ENCODE results near the gene ZCCHC2.

ZCCHC2 gene

DNA sequence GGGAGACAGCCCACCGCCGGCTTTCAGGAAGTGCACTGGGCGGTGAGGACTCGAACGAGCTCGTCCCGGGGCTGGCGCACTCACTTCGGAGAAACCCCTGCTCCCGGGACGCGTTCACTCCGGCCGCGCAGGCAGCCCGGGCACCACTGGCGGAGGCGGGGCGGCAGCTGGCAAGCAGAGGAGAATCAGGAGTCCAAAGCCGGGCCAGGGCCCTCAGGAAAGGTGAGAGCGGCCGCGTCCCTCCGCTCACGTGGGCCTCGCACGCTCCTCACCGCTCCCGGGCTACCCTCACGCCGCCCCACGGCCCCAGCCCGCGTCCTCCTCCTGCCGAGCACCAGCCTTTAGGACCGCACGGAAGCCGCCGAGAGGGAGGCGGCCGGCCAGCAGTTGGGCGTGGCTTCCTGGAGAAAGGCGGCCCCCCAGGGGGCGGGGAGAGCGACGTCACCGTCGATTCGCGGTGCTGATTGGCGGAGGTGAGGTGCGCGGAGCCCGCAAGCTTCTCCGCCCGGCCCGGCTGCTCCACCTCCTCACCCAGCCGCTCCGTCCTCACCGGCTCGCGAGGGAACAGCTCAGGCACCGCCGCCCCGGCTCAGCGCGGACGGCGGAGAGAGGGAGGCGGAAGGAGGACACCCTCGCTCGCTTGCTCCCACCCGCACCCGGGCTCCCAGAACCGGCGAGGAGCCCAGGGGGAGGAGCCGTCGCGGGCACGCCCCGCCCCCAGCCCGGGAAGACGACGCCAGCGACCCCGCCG lies at the start of gene ZCCHC2:
TSS of gene ZCCHC2 (plus strand) at position 522 of the 751 bp plus-strand sequence. CDS start 400 bp downstream, outside the sequence.
- DNase-seq = peak; percentile 99

DNA sequence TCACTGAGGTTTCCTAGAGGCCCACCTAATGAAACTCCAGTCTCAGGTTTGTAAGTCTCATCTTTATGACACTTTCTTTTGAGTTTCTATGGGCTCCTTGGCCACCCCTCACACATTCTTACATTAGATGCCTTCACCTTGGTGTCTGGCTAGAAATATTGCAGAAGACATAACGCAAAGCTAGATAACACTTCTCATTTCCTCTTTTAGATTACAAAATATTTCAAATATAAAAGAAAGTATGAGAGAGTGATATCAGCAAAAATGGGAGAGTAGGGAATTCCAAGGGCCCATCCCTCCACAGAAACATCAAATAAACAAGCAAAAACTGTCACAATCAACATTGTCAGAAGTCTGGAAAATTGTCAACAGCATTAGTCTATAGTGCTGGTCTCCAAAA lies 43.3 kb upstream of the ZCCHC2 start:
- no peak for DNase-seq

DNA sequence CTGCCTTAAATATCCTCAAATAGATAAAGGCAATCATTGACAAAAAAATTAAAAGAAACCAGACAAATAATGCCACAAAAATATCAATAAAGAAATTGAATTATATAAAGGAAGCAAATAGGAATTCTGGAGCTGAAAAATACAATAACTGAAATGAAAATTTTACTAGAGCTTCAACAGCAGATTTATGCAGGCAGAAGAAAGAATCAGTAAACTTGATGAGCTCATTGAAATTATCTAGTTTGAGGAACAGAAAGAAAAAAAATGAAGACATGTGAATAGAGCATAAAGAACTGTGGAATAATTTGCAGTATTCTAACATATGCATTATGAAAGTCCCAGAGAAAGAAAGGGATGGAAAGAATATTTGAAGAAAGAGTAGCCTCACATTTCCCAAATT lies 41.9 kb upstream of the ZCCHC2 start:
- DNase-seq = no peak

DNA sequence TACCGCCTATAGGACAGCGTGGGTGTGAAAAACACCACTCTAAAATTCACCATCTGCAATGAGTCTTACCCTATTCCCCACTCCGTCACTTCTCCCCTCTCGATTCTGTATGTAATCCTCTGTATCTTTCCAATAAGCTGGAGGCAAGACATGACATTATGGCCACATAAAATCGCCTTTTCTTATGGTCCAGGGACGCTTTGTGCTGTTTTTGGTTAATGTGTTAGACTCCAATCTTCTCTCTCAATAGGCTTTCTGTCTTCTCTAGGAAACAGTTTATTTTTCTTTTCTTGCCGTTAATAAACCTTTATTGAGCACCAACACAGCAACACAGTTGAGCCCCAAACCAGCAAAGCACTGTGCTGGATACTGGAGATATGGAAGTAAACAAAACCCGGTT lies 37.9 kb upstream of the ZCCHC2 start:
- no peak for DNase-seq

DNA sequence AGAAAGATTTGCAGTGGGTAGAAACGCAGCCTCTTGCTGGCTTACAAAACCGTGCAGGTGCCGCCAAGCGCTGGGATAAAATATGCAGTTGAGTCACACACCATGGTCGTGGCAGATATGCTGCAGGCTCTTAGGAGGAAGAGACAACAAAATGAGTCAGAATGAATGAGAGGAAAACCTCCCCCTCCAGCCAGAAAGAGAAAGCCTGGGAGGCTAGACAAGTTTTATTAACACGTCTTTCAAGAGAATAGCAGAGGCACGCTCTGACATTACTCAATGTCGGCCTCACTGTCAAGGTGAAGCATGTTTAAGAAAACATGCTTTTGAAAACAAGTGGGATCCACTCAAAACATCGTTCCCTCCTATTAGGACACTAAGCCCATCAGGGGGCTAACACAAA lies 37.1 kb upstream of the ZCCHC2 start:
- DNase-seq = no peak

DNA sequence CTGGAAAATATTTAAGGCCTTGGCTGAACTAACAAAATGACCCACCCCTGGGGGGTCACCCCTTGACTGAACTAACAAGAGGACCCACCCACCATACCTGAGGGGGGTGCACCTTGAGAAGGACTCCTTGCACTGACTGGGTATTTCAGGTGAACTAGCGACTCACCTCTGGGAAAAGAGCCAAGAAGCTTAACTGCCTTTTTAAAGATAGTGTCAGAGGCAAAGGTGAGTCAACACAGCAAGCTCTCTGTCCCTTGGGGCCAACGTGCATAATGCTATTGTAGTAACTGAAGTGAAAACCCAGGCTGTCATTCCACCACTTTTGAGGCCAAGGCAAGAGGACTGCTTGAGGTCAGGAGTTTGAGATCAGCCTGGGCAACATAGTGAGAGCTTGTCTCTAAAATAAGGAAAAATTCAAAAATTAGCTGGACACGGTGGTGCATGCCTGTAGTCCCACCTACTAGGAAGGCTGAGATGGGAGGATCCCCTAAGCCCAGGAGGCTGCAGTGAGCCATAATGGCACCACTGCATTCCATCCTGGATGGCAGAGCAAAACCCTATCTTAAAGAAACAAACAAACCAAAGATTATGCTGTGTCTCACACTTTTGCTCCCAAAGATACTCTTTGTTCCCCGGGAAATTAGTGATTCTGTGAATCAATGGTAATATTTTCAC lies 36.4 kb upstream of the ZCCHC2 start:
- DNase-seq = no peak

DNA sequence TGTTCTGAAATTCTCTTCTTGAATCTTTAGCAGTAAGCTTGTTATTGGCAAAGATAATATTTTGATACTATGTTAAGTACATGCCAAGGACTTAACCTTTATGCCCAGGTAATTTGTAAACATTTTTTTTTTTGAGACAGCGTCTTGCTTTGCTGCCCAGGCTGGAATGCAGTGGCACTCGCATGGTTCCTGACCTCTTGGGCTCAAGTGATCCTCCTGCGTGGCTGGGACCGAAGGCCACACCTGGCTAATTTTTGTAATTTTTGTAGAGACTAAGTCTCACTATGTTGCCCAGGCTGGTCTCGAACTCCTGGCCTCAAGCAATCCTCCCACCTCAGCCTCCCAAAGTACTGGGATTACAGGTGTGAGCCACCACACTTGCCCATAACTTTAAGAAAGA lies 35.7 kb upstream of the ZCCHC2 start:
- no peak for DNase-seq

DNA sequence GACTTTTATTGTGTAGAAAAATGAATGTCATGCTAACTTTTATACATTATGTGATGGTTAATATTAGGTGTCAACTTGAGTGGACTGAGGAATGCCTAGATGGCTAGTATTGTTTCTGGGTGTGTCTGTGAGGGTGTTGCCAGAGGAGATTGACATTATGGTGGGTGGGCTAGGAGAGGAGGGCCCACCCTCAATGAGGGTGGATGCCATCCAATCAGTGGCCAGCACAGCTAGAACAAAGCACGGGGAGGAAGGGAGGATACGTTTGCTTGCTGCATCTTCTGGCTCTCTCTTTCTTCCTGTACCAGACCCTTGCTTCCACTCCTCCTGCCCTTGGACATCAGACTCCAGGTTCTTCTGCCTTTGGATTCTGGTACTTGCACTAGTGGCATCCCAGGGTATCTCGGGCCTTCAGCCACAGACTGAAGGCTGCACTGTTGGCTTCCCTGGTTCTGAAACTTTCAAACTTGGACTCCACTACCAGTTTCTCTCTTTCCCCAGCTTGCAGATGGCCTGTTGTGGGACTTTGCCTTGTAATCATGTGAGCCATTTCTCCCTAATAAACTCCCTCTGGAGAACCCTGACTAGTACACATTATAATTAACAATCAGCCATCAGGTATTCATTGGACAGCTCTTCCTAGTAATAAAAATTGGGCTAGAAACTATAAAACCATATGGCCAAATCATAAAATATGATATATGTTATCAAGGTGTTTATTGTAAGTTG lies 31.7 kb upstream of the ZCCHC2 start:
- DNase-seq = no peak

DNA sequence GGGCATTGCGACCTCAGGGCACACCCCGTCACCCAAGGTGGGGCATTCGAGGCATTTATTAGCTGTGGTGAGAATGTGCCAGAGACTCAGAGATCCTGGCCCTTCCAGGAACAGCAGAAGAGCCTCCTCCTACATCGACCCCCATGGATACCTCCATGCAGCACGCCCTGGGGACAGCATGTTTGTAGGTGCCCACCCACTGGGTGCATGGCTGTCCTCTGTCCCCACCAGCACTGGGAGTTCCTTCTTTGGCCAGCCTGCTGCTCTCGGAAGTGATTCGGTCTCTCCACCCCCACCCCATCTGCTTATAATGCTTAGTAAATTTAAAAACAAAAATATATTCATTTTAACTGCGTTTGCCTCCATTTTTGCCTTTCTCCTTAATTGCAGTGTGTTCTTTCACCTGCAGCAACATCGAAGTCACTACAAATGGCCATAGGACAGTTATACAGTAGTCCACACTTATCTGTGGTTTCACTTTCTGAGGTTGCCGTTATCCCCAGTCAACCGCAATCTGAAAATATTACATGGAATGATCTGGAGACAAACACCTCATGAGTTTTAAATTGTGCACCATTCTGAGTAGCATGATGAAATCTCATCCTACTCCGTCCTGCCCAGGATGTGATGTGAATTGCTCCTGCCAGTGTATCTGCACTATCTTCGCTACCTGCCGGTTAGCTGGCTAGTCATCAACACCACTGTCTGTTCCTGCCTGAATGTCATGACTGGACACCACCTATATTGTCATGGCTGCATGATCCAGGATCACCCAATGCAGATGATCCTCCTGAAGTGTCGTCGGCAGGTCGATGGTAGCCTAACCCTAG lies 29.6 kb upstream of the ZCCHC2 start:
- DNase-seq = no peak

DNA sequence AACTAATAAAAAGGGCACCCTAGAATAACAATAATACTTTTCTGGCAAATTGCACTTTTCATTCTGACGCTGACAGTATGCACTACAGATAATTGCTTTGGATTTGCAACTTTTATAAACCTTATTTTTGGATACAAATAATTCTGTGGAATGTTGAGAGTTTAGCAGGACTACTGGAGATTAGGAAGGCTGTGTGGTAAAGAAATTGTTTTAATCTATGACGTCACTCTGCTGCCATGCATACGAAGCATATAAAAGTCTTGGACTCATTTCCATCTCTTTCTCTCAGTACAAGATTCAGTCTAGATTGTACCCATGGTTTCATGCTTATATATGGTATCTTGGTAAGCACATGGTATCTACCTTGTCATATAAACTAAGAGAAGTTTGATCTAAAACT lies 28.1 kb upstream of the ZCCHC2 start:
- DNase-seq = no peak

DNA sequence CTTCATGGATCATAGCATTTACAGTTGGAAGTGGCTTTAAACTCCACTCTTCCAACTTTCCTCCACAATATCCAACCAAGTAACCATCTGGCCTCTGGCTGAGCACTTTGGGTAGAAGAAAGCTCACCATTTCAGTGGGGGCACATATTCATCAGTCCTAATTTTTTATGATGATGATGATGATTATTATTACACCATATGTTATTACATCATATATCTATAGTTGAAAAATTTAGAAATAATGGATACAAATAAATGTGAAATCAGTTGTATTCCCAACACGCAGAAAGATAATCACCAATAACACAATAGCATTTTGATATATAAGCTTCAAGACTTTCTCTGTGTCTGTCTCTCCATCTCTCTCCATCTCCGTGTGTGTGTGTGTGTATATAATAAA lies 26.6 kb upstream of the ZCCHC2 start:
- DNase-seq = no peak

DNA sequence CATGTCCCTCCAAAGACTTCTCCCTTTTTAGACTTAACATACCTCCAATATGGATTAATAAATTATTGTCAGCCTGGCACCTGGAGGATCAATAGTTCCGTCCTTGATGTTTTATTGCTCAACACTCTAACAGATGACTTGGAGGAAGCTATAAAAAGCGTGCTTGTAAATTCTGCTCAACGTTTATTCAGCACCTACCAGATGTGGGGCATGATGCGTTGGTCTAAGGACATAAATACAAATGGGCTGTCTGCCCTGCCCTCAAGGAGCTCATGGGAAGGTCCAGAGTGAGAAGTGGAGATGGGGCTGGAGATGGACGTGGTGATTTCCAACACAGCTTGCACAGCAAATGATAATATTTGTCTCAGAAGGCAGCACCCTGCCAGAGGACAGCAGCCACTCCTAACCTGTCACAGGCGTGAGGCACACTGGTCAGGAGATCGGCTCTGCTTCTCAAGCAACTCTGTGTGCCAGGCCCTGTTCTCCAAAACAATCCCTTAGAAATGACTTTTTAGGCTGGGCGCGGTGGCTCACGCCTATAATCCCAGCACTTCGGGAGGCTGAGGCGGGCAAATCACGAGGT lies 25.5 kb upstream of the ZCCHC2 start:
- DNase-seq = no peak

DNA sequence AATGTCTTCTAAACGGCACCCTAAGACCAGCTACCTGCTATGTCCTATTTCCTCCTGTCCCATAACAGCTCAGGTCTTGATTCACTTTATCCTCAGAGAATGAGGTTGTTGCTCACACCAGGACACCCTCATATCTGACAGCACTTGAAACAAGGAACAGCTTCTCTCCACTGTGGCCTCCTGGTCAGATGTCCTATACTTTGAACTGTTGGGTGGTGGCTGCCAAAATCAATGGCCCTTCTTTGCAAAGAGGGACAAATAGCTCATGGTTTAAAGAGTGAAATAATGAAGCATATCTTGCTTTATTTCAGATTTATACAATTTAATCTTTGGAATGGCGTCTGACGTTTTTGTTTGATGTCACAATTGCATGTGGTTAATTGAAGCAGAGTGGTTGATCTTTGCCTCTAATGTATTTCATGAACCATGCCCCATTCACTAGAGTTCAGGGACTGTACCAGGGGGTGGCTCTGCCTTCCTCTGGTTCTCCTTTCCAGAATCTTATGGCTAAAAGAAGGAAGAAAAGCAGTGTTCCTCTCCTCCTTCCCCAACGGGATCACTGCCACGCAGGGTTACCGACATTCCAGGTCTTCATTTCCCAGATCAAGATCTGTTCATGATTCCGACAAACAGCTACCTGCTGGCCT lies 24.1 kb upstream of the ZCCHC2 start:
- DNase-seq = no peak

DNA sequence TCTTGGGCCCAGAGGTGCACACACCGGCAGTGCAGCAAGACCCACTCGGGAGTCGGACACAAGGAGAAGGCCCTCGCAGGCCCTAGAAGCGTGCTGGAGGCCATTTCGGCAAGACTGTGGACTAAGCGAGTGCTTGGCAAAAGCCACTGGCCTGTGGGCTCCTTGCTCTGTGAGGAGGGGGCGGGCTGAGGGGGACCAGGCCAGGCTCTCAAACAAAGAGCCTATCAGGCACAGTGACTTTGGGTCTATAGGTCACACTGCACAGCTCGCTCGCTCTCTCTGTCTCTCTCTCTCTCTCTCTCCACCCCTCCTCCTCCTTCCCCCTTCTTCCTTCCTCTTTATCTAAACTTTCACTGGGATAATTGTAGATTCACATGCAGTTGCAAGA lies 23.6 kb upstream of the ZCCHC2 start:
- DNase-seq = no peak

DNA sequence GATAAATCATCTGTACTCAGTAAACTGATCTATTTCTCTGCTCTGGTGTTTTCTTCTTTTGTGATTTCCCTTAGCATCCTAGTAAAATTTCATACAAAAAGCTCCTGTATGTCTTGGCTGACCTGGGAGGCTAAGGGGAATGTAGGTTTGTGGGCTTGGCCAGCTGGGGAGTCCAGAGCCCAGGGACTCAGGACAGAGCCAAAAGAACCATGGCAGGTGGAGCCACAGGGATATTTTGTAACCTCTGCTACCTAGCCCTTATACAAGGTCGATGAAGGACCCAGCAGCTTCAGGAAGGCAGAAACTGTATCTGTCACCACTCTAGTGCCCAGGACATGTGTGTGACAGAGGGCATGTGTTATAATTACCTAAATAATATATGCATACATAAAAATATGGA lies 22.7 kb upstream of the ZCCHC2 start:
- no peak for DNase-seq

DNA sequence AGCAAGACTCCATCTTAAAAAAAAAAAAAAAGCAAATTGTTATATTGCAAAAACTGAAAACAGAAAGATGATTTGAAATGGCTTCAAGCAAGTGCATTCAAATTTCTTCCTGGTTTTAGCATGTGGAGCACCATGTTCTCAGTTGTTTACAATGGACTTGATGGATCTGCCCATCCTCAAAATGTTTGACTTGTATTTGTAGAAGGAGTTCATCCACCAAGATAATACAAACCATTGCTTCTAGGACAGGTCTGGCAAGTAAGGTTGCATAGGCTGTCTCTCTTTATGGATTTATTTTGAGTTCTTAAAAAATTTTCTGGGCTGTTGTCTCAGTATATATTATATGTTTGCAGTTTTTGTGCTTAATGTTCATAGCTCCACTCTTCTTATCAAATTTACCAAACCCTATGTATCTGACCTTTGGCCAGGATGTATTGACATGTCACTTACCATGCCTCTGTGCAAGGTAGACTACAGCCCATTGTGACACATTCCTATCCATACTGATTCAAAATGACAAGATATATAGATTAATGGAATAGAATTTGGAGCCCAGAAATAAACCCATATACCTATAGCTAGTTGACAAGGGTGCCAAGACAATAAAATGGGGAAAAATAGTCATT lies 21.7 kb upstream of the ZCCHC2 start:
- DNase-seq = no peak

DNA sequence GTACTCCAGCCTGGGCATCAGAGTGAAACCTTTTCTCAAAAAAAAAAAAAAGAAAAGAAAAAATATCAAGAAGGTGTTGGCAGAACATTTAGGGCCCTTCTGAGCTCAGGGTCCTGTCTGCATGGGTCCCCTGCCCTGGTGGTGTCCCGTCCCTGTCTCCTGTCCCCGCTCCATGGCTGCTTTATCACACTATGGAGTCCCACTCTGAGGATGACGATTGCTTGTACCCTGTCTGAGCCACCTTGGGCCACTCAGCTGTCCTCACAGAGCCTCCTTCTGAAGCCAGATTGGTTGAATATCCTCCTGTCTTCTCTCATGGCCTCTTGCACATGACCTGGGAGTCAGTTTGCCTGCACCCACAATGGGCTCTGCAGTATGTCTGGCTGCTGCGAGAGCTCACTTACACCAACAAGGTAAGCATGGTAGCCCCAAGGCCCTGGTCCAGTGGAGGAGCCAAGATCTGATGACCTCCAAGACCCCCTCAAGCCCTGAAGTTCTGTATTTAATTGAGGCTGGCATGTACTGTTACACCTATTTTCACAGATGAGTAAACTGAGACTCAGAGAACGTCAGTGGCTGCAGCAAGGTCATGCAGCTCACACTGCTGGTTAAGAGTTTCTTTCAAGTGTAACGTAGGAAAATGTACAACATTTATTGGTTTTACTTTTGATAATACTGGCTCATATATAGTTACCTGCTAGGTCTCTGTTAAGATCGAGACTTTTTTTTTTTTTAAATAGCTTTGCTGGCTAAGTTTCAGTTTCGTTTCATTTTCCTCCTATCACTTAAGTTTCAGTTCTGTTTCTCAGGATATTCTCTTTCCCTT lies 16.9 kb upstream of the ZCCHC2 start:
- peak; percentile 17 for DNase-seq

DNA sequence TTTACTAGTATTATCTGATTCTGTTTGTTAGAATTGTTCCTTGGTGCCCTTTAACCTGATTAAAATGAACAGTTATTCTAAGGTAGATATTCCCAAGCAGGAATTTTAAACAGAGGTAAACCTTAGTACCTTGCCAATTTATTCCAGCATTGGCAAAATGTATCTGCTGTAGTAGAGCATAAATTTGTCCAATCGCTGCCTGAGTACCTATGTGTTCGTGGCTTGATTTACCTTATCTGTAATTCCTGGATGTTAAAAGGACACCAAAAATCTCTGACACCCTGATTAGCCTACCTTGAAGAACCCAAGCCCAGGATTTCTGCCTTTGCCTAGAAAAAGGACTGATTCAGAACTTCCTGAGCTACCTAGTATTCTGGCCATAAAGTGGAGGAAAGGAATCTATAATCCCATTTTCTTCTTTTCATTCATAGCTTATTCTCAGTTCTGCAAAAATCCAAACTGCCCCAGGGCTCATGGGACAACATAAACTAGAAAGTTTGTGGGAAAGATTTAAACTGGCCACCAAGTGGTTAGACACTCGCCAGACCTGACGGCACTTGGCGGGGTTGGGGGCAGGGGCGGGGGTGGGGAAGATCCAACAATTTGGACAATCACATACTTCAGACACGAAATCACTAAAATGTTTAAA lies 16.2 kb upstream of the ZCCHC2 start:
- no peak for DNase-seq

DNA sequence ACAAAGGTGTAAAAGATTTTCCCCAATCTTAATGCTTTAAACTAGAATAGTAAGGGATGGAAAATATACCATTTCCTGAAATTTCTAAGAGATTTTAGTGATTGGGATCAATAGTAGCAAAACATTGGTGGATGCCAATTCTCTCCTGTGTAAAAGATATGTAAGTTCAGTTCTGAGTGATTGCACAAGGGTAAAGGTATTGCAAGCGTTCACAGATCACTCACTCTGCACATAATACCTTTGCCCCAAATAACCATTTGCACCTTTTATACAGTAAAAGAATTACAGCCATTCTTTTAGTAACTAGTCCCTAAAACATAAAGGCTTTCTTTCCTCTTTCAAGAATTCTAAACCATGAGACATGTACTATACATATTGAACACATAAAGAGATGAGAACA lies 13.0 kb upstream of the ZCCHC2 start:
- no peak for DNase-seq

DNA sequence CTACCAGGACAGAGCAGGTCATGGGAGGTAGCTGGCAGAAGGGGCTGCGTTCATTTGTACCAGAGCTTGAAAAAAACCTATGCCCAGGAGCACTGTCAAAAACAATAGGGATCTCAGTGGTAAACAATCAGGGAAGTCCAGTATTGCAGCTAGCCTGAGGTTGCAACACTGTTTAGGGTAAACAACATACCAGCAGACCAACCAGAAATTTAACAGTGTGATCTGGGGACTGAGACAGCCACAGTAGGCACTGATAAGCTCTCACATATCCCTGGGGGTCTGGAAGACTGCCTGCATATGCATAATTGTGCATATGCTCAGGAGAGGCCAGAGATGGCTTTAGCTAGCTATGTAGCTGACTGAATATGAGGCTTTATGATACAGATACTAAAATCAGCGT lies 12.0 kb upstream of the ZCCHC2 start:
- DNase-seq = no peak
